SHP77 treated with DMSO at 0.1 percent for 48 hours (cell line): ENCODE measurements around the gene ELP1.
A peak's percentile ranks its signal among the peaks of the same experiment; 100 is the strongest.

Experiments
- DNase-seq: peaks from one replicate; lab custom pipeline; 2025; lab: John Stamatoyannopoulos, UW

ELP1 gene

DNA sequence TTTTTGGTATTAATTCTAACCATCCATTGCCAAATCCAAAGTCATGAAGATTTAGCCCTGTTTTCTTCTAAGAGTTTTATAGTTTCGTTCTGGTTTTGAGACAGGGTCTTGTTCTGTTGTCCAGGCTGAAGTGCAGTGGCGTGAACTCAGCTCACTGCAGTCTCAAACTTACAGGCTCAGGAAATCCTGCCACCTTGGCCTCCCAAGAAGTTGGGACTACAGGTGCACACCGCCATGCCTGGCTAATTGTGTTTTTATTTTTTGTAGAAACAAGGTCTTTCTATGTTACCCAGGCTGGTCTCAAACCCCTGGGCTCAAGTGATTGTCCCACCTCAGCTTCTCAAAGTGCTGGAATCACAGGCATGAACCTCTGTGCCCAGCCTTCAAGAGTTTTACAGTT, 50.8 kb downstream of the ELP1 start:
- DNase-seq = no peak

DNA sequence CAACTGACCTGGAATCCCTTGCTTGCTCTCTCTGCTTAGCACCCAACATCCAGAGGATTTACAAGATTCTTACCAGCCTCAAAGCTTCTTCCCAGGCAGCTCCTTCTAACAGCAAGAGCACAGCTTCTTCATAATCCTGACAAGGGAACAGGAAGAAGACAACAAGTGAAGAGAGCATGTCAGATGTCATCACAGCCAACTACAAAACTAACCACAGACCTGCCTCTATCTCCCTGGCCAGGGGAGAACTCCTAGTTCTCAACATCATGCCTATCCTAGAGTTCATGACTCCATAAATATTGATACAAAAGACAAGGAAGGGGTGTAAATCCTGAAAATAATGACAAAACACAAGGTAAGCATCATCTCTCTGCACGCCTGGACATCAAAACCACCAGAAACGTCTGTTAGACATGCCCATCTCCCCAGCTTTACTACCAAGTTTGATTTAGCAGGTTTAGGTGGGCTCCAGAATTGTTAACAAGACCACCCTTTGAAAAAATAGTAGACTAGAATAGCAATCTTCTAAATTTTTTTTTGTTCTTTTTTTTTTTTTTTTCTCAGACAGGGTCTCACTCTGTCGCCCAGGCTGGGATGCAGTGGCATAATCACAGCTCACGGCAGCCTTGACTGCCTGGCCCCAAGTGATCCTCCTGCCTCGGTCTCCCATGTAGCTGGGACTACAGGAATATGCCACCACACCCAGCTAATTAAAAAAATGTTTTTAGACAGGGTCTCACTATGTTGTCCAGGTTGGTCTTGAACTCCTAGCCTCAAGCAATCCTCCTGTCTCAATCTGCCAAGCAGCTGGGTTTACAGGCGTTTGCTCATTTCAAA, 51.7 kb downstream of the ELP1 start:
- no peak for DNase-seq

DNA sequence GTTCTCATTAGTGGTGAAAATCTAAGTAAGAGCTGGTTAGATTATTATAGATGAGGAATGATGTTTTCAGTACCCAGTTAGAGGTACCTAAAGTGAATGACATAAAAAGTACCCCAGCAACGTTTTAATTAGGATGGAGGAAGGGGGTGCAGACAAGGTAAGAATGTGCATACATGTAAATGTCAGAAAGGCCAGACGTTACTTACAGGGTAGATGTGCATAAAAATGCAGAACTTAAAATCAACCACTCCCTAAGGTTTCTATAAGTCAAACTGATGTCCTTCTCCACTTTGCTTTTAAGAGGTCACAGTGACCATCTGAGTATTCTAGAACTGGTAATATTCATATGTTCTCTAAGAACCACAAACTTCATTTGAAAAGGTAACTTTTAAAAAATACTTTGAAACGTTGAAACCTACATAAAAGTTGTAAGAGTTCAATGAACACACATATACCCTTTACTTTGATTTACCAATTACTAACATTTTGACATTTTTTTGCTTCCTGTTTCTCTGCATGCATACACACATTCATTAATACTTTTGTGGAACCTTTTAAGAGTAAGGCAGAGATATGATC, 53.1 kb downstream of the ELP1 start:
- DNase-seq = no peak

DNA sequence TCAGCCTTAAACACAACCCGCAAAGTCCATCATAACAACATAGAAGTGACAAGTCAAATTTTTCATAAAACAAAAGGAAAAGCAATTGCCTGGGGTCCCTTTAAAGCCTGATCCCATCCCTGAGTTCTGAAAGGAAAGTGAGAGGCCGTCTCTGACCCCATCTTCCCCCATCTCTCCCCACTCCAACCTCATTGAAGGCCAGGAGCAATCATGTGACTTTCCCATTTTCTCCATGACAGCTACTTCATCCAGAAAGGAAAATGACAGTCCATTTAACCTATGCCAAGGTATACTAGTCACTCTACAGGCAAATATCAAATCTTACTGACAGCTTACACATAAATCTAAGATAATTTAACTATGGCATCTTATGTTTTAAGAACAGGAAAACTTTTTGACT, 56.4 kb downstream of the ELP1 start:
- DNase-seq = no peak

DNA sequence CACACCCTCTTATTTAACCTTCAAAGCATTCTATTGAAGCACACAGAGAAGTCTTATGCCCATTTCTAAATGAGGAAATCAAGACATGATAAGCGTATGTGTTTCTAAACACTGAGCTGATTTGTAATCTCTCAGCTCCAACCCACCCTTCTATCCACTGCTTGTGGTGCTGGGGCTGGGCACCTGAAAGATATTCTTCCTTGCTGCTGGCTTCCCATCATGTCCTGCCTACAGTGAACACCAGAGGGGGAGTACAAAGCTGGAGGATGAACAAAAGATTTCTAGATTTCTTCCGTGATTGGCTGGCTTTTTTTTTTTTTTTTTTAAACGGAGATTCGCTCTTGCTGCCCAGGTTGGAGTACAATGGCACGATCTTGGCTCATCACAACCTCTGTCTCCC, 57.5 kb downstream of the ELP1 start:
- no peak for DNase-seq

DNA sequence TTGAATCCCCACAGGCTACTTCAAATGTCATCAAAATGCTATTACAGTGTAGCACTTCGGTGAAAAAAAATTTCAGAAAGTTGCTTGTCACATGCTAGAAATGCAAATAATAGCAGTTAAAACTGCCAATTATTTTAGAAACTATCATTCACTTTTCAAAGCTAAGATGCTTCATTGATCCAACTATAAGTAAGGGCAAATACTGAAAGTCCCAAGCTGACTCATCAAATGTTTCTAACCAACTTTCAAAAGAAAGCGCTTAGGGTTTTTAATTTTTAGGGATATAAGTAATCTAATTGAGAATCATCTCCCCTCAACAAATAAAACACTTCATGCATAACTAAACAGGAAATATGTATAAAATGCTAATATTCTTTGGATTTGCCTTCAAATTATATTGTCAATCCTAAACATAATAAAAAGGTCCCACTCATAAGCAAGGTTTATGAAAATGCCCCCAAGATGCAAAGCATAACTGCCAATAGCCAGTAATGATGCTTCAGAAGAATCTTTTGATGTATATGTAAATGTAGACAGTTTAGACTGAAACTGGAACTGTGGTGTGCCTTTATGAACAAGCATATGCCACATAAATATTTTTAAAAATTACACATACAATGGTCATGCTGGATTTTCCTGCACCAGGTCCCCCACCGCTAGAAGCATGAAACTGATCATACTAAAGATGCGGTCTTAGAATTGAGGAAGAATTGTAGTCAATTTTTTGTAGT, 59.7 kb downstream of the ELP1 start:
- no peak for DNase-seq

DNA sequence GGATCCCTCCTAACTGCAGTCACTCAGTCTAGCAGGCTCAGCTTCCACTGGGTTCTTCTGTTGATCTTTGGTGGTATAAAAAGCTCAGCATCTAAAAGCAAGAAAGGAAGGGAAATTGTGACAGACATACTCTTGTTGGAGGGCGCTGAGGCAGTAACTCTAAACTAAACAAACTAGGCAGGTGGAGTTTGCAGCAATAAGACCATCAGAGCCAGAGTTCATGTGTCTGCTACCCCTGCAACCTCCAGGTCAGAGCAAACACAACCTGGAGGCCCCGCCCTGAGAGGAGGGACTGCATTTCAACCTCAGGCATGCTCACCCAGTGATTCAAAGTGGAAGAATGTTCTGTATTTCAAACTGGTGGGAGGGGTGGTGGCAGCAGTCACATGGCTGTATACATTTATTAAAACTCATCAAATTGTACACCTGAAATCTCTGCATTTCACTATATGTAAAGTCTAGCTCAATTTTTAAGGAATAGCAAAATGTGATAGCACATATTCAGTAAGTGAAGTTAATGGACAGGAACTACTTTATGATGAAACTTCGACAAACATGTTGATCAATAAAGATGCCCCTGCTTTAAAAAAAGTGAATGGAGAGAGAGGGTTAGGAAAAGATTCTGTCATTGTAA, 64.7 kb downstream of the ELP1 start:
- DNase-seq = no peak

DNA sequence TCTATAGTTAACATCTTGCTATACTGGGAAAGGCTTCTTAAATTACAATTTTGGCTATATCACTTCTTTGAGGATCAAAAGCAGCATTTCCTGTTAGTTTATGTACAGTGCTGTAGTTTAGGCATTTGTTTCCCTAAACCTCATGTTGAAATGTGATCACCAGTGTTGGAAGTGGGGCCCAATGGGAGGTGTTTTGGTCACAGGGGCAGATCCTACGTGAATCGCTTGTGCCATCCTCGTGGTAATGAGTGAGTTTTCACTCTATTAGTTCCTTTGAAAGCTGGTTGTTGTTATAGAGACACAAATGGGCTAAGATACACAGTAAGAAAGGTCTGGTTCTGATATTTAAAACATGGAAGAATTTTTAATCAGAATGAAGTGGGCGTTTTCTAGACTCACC, 66.1 kb downstream of the ELP1 start:
- DNase-seq = no peak

DNA sequence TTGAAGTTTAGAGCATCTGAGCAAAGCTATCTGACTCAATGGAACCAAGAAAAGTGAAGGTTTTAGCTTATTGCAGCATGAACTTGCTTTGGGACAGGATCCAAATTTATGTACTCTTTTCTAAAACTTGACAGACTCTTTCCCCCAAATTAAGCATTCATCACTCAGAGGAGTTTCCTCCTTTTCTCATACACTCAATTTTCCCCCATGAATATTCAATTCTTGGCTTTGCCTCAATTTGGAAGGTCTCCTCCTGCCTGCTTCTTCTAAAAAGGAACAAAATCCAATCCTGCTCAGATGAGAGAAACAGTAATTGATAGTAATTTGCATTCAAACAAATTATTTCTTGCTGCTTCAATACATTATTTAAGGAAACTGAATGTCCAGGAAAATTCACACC, 66.8 kb downstream of the ELP1 start:
- DNase-seq = no peak

DNA sequence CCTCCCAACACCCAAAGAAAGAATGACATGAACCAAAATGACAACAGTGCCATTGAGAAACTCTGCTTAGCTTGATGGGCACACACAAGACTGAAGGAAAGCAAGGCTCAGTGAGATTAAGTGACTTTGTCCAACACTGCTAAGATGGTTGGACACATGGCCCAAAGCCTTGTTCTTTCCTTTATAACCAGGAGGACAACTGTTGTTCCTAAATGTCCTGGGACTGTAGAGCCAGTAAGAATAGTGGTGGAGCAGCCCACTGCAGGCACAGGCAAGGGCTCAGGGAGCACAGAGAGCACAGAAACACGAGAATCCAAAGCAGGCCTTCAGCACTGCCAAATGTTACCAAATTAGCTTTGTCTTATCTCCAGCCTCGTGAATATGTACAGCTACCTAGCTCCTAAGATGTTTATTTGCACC, 67.9 kb downstream of the ELP1 start:
- no peak for DNase-seq

DNA sequence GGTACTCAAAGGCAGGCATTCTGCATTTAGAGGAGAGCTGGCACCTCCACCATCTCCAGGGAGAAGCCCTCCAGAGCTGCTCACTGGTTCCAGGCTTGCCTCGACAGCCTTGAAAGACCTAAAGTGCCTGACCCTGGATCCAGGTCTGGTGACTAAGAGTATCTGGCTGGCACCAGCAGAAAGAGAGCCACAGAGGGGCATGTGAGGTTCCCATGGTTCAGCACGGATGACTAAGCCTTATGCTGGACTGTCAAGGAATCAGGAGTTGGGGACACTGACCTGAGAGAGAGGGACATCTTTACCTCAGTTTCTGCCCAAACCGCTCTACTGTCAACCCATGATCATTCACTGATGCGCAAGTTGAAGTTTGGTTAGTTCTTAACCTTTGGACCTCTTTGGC, 68.9 kb downstream of the ELP1 start:
- no peak for DNase-seq

DNA sequence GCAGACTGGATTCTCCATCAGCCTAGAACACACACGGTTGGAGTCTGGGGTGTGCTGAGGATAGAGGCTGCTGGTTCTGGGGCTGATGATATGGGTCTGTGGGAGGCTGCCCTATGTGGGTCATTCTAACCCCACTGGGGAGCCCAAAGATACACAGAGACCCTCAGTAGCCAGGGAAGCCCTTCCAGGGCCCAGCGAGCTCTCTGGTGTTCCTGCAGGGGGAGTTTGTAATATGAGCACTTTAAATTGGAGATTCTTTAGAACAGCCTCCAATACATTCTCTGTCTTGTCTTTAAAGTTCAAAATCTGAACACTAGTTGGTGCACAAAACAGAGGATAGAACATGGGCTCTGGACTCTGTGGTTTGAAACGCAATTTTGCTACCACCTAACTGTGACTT, 69.5 kb downstream of the ELP1 start:
- DNase-seq = no peak

DNA sequence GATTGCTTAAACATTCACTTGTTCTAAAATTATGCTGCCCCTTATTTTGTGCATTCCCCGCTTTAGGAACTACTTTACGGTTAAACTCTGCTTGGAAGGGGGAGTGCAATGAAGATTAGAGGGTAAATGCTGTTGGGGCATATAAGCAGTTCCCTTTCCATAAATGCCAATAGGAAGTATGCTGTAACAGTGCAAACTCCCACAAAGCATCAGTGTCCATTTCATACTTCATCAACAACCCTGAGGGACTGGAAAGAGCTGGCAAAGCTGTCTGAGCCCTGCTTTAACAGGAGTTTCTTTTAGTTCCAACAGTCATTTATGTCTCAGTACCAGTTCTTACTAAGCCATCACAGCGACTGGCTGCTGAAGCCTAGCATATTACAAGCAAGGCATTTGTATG, 70.0 kb downstream of the ELP1 start:
- no peak for DNase-seq

DNA sequence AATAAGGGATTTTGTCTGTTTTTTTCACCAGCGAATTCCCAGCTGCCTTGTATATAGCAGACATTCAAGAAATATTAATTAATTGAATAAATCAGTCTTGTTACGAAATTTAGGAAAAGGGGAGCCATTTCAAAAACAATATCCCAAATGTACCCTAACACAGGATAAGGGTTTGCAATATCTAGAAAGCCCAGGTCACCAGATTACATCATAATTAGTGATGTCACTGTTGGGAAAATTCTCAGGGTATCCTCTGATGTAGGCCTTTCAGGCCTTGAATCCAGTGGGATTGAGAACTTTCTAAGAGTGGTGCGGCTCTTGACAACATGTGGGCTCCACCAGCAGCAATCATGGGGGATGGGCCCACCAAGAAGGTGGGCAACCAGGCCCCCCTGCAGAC, 71.9 kb downstream of the ELP1 start, which contains the start of gene ACTL7A:
Gene ACTL7A (plus strand): TSS at position 270 of the 400 bp plus-strand sequence. CDS start 57 bp downstream, at position 327.
- no peak for DNase-seq

DNA sequence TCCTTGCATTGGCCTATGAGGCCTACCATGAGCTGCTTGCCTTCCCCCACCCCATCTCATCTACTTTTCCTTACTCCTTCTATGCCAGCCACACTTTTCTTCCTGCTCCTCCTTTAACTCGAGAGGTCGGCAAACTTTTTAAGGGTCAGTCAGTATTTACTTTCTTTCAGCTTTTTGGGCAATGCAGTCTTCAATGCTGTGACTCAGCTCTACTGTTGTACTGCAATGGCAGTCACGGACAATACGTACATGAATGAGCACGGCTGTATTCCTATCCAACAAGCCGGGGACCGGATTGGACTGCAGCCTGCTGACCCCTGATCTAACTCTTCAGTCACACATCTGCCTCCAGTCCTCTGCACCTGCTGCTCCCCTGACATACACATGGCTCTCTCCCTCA, 72.5 kb downstream of the ELP1 start:
- peak; percentile 22 for DNase-seq

DNA sequence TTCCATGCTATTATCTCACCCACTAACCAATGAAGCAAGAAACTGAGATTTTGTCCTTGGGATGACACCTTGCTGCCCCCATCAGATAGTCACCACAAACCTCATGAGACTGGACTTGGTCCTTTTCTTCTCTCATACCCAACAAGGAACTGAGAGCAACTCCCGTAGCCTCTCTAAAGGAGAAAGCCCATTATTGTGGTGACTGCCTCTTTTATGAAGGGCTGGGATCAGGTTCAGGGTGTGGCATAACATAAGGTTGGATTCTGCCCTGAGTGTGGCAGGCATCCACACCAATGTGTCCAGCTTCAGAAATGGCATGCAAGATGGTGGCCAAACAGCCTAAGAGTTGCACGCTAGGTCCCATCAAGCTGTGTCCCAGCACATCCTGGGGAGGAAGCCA, 73.2 kb downstream of the ELP1 start:
- DNase-seq = no peak

DNA sequence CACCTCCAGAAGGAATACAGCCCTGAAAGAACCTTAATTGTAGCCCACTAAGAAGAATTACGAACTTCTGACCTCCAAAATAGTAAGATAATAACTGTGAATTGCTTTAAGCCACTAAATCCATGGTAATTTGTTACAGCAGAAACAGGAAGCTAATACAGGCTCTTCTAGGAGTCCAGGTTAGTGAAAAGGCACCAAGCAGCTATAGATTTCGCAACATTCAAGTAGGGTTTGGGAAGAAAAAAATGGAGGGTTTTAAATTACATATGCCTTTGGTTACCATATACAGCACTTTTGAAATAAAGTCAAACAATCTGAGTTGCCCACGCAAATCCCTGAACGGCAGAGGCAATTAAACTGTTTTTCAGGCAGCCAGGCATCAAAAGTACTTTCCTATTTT, 73.6 kb downstream of the ELP1 start:
- DNase-seq = no peak

DNA sequence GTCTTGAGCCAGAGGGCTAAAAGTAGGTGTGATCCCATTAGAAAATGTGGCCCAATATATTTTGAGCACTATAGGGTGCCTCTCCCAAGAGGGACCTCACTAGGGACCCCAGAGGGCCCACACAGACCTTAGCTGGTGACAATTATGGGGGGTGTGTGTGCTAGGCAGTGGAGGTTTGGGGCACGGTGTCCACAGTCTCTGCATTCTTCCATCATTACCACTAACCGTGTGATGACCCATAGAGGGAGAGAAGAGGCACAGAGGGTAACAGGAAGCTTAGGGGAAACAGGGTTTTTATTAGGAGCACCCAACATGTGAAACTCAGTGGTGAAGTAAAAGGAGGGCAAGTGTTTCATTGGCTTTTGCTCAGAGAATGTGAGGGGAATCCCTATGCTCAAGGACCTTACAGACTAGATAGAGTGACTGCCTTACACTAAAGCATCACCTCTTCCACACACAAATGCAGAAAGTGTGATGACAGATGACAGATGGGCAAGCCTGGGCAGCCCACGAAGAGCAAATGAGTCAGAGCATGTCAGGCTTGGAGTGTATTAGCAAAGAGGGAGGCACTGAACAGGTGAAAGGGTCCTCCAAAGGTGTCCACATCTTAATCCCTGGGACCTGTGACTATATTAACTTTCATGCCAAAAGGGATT, 74.3 kb downstream of the ELP1 start:
- DNase-seq = no peak

DNA sequence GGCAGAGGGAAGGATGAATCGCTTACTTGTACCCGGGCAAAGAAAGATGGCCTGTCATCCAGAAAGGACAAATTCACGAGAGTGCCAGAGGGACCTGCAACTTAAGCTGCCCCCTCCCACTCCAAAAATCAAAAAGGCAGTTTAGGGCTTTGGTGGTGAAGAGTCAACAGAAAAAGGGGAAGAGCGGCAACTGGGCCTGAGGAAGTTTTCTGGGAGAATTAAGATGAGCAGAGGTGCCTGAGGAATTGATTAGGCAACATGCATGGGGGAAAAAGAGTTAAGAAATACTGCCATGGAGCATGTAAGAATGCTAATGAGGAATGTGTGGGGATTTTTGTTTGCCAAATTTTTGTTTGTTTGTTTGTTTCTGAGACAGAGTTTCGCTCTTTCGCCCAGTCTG, 76.4 kb downstream of the ELP1 start:
- DNase-seq = no peak

DNA sequence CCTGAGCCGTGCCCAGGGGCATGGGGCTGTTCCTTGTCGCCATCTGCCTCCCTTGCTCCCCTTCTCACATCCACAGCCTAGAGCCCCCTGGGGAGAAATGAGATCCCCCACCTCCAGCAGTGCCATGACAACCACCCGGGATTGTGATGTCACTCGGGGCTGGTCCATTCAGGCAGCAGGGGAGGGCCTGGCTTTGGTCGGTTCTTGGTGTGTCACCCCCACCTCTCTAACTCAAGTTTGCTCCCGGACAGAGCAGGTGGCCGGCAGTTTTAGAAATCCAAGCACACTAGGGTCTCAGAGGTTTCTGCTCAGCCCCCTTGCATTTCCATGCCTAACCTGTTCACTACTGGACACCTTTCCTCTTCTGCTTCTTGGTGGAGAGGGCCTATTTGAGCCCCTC, 78.0 kb downstream of the ELP1 start, which contains the start of gene ACTL7B:
Gene ACTL7B (minus strand): TSS at position 99 of the 400 bp plus-strand sequence. CDS start 56 bp downstream, at position 43.
- no peak for DNase-seq

DNA sequence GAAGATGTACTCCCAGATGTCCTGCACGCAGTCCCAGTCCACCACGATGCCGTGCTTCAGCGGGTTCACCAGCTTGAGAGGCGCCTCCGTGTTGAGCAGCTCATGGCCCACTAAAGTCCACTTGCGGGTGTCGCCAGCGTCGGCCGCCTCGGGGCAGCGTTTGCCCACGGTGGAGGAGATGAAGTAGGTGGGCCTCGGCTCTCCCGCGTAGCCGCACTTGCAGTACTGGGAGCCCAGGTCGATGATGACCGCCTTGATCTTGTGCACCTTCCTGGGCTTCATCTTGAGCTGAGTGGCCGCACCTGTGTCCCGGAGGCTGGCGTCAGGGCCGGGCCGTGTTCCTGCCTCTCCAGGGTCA, 78.4 kb downstream of the ELP1 start:
- DNase-seq = no peak
